Measurements from ENCODE around the gene GRPEL1. TPM values are rescaled to one million over a fixed set of nuclear protein-coding genes. Genes with fewer than 3 reads are reported as not detected.
"Not testable (repeated sequence)": the region's sequence is repeated elsewhere in the genome, so short reads cannot be mapped to it uniquely, and the experiment has no call there.

GRPEL1 gene
- total RNA-seq, 1 donor from 2014 or later: 106 TPM

DNA sequence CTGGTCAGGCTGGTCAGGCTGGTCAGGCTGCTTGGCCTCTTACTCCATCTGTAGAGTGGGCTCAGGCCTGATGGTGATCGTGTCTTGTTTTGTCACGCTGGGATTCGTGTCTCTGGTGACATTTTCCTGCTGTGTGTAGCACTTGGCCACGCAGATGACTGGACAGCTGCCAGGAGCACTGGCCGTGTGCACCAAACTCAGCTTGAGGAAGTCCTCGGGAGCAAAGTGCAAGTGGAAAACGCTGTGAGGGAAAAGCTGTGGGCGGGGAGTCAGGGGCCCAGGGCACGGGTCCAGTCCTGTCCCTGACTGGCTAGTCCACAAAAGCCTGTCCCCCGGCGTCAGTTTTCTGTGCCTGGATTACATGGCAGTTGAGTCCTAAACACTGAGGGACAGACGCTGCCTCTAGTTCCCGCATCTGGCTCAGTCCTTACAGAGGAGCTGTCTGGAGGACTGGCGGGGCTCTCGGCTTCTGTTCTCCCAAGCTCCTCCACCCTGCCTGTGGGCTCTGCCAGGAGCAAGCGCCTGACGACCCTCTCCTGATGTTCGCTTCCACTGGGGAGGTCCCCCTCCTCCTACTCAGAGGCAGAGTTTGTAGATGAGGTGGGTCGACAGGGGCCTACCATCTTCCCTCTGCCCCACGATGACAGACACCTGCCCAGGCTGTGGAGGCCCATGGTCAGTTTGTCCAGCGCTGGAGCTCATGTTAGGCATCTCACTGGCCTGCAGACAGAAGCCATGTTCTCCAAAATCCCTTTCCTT lies 35.9 kb upstream of the GRPEL1 start:
- Mint-ChIP-seq H3K9me3 (no peaks in the 10 kb centered on the region), H3K36me3 (ENCODE audit: low read depth) (no peaks in the 10 kb centered on the region), H3K27me3 (ENCODE audit: insufficient read depth) (peaks cover 5% of the 10 kb centered on the region), H3K4me3 (peak overlapping the region; percentile 89), H3K27ac (no peak overlapping the region), H3K4me1 (ENCODE audit: low read depth) (peaks cover 14% of the 10 kb centered on the region)
- intact Hi-C loops (cut with micrococcal nuclease): loop anchor here (1.0 to 10.0 kb wide), 9 partner anchors 35 to 1337 kb away; partner anchors contain the start of genes ACOX3, GRPEL1, MAN2B2 and TADA2B
- no peak for DNase-seq (ENCODE audit: low spot score)

DNA sequence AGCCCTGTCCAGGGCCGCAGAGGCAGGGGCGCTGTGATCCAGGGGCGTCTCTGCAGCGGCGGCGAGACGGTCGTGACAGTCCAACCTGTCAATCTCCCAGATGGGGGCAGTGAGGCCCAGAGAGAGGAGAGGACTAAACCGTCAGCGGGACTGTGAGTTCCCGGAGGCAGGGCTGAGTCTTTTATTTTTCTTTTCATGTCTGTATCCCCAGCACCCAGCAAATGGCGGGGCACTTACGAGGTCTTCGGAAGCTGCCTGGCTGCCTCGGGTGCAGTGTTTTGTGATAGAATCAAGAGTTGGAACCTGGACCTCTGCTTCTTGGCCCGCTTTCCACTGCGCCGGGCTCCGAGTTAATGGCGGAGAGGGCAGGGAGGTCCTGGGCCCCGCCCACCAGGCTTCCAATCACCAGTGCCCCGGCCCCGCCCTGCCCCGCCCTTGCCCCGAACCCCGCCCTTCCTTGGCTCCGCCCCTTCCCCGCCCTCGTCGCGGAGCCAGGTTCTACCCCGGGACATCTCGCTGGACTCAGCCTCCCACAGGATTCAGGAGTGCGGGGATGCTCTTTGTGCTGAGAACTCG lies 35.3 kb upstream of the GRPEL1 start:
- Mint-ChIP-seq H3K36me3 (ENCODE audit: low read depth) (no peaks in the 10 kb centered on the region), H3K27me3 (ENCODE audit: insufficient read depth) (peaks cover 8% of the 10 kb centered on the region), H3K27ac (peak overlapping the region; percentile 57), H3K4me1 (ENCODE audit: low read depth) (peaks cover 14% of the 10 kb centered on the region), H3K9me3 (no peaks in the 10 kb centered on the region), H3K4me3 (peak overlapping the region; percentile 89)
- peak; percentile 74 for DNase-seq (ENCODE audit: low spot score)
- intact Hi-C loops (cut with micrococcal nuclease): loop anchor here (1.0 to 10.0 kb wide), 9 partner anchors 35 to 1338 kb away; partner anchors contain the start of genes ACOX3, GRPEL1, MAN2B2 and TADA2B

DNA sequence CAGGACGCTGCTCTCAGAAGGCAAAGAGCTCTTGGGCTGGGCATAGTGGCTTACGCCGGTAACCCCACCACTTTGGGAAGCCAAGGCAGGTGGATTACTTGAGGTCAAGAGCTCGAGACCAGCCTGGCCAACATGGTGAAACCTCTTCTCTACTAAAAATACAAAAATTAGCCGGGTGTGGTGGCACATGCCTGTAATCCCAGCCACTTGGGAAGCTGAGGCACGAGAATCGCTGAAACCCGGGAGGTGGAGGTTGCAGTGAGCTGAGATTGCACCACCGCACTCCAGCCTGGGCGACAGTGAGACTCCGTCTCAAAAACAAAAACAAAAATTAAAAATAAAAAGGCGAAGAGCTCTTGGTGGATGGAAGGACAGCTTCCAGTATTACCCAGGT lies 34.6 kb upstream of the GRPEL1 start:
- not testable (repeated sequence) for DNase-seq (ENCODE audit: low spot score); H3K36me3 Mint-ChIP-seq (ENCODE audit: low read depth)
- intact Hi-C loops (cut with micrococcal nuclease): loop anchor here (2.0 to 10.0 kb wide), 2 partner anchors 862 to 1338 kb away; partner anchors contain the start of genes ACOX3 and TRMT44

DNA sequence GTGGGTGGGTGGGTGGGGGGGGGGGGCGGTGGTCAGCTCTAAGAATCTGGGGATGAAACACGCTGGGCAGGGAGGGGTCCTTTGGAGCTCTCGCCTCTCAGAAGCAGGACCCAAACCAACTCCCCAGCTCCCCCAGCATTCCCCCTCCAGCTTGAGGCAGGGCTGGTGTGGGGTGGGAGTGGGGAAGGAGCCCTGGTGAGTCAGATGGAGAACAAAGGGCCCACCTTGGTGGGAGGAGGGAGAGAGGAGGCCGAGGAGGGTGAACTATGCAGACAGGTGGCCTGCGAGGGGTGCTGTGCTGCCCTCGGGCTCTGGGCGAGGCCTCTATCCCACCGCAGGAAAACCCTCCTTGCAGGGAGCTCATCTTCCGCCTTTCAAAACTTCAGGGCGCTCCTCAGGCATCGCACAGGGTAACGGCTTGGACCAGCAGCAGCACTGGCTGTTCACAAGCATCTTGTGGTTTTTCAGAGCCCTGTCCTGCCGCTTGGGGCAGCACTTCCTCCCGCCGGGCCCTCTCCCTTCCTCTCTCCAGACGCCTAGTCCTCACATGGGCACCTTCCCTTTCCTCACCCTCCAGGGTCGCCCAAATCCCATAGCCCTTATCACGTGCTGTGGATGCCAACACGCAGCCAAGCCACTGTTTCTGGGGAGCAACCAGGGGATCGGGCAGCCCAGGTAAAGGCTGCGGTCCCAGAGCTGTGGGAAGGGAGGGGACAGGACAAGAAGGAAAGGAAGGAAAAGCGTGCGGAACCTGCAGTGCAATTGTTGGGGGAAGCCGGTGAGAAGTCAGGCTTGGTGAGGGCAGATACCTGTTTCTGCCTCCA lies 34.0 kb upstream of the GRPEL1 start:
- Mint-ChIP-seq H3K36me3 (ENCODE audit: low read depth) (no peaks in the 10 kb centered on the region), H3K27me3 (ENCODE audit: insufficient read depth) (peaks cover 15% of the 10 kb centered on the region), H3K4me3 (peak overlapping the region; percentile 89), H3K9me3 (no peaks in the 10 kb centered on the region), H3K27ac (no peak overlapping the region), H3K4me1 (ENCODE audit: low read depth) (peaks cover 14% of the 10 kb centered on the region)
- intact Hi-C loops (cut with micrococcal nuclease): loop anchor here (2.0 to 10.0 kb wide), 2 partner anchors 863 to 1339 kb away; partner anchors contain the start of genes ACOX3 and TRMT44
- DNase-seq (ENCODE audit: low spot score): peak; percentile 29

More for the DNA sequence above, 34.6 kb upstream of the GRPEL1 start:
- not testable (repeated sequence) for H3K27ac Mint-ChIP-seq, H3K9me3 Mint-ChIP-seq
- Mint-ChIP-seq H3K27me3 (ENCODE audit: insufficient read depth) (peaks cover 13% of the 10 kb centered on the region), H3K4me1 (ENCODE audit: low read depth) (peaks cover 14% of the 10 kb centered on the region), H3K4me3 (peak overlapping the region; percentile 89)

DNA sequence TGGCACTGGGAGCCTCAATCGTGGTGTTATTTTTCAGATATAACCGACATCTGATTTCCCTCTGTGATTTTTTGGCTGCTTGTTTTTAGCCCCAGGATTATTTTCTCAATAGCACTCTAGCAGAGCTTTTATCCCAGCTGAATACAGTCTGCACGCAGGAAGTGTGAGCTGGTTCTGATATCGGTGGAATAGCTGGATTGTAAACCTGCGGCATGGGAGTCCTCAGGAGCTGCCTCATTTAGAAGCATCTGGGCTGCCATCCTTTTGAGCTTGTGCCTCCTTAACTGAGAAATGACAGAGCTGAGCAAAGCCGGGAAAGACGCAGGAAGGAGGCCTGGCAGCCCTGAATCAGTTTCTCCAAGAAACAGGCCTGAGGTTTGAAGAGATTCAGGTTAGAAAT lies 28.4 kb upstream of the GRPEL1 start:
- DNase-seq (ENCODE audit: low spot score): no peak
- peaks cover 20% of the 10 kb centered on the region for H3K27me3 Mint-ChIP-seq (ENCODE audit: insufficient read depth)
- H3K36me3 Mint-ChIP-seq (ENCODE audit: low read depth): no peaks in the 10 kb centered on the region
- no peak overlapping the region for H3K27ac Mint-ChIP-seq
- intact Hi-C loops (cut with micrococcal nuclease): no loop called here
- H3K4me3 Mint-ChIP-seq: no peak overlapping the region
- no peaks in the 10 kb centered on the region for H3K4me1 Mint-ChIP-seq (ENCODE audit: low read depth)
- no peaks in the 10 kb centered on the region for H3K9me3 Mint-ChIP-seq

DNA sequence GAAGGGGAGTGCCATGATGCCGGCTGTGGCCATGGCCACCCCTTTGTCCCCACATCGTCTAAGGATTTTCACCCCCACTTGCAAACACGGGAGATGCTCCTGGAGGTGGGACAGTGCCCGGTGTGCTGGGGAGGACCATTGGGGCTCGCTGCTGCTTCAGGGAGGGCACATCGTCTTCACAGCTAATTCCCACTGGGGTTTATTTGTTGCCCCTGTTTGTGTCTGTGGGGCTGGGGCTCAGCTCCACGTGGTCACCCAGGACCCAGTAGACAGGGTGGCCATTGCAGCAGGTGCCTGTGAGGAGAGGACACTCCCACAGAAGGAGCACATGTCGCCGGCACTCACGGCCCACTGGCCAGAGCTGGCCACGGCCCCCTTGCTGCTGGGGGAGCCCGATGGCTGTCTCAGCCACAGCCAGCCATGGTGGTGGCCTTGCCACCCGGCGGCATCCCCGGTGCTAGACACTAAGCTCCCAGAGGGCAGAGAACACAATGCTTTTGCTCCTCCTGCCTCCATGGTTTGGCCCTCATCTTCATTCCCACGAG lies 27.8 kb upstream of the GRPEL1 start:
- no peaks in the 10 kb centered on the region for H3K4me1 Mint-ChIP-seq (ENCODE audit: low read depth)
- intact Hi-C loops (cut with micrococcal nuclease): no loop called here
- H3K9me3 Mint-ChIP-seq: no peaks in the 10 kb centered on the region
- H3K27me3 Mint-ChIP-seq (ENCODE audit: insufficient read depth): peaks cover 23% of the 10 kb centered on the region
- no peak overlapping the region for H3K4me3 Mint-ChIP-seq
- no peak overlapping the region for H3K27ac Mint-ChIP-seq
- no peaks in the 10 kb centered on the region for H3K36me3 Mint-ChIP-seq (ENCODE audit: low read depth)
- DNase-seq (ENCODE audit: low spot score): no peak

DNA sequence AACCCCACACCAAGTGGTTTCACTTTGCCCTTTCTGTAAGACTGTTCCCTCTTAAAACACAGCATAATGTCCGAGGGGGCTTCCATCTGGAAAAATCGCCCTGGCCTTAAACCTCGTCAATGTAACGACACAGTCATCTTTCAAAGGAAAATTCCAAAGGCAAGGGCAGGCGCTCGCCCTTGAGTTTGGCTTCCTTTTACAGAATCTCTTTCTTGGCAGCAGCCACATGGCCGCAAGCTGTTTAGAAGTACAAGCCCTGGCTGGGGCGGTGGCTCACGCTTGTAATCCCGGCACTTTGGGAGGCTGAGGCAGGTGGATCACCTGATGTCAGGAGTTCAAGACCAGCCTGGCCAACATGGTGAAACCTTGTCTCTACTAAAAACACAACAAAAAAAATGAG lies 27.1 kb upstream of the GRPEL1 start:
- H3K36me3 Mint-ChIP-seq (ENCODE audit: low read depth): no peaks in the 10 kb centered on the region
- no peak for DNase-seq (ENCODE audit: low spot score)
- H3K9me3 Mint-ChIP-seq: no peaks in the 10 kb centered on the region
- H3K27ac Mint-ChIP-seq: no peak overlapping the region
- no peaks in the 10 kb centered on the region for H3K4me1 Mint-ChIP-seq (ENCODE audit: low read depth)
- peaks cover 25% of the 10 kb centered on the region for H3K27me3 Mint-ChIP-seq (ENCODE audit: insufficient read depth)
- no peak overlapping the region for H3K4me3 Mint-ChIP-seq
- intact Hi-C loops (cut with micrococcal nuclease): no loop called here

DNA sequence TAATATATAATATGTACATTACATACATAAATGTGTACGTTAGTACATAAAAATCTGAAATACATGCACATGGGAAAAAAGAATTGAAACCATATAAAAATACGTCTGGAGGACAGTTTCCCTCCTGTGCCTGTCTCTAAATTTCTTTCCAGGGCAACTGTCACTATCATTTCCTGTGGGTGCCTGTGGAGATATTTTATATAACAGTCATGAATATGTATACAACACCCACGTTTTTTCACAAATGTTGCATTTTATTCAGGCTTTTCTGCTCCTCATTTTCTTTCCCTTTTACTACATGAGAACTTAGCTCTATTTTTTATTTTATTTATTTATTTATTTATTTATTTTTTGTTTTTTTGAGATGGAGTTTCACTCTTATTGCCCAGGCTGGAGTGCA lies 24.2 kb upstream of the GRPEL1 start:
- H3K27me3 Mint-ChIP-seq (ENCODE audit: insufficient read depth): peaks cover 19% of the 10 kb centered on the region
- no peaks in the 10 kb centered on the region for H3K9me3 Mint-ChIP-seq
- H3K27ac Mint-ChIP-seq: no peak overlapping the region
- H3K36me3 Mint-ChIP-seq (ENCODE audit: low read depth): no peaks in the 10 kb centered on the region
- no peak overlapping the region for H3K4me3 Mint-ChIP-seq
- intact Hi-C loops (cut with micrococcal nuclease): no loop called here
- no peaks in the 10 kb centered on the region for H3K4me1 Mint-ChIP-seq (ENCODE audit: low read depth)
- no peak for DNase-seq (ENCODE audit: low spot score)

DNA sequence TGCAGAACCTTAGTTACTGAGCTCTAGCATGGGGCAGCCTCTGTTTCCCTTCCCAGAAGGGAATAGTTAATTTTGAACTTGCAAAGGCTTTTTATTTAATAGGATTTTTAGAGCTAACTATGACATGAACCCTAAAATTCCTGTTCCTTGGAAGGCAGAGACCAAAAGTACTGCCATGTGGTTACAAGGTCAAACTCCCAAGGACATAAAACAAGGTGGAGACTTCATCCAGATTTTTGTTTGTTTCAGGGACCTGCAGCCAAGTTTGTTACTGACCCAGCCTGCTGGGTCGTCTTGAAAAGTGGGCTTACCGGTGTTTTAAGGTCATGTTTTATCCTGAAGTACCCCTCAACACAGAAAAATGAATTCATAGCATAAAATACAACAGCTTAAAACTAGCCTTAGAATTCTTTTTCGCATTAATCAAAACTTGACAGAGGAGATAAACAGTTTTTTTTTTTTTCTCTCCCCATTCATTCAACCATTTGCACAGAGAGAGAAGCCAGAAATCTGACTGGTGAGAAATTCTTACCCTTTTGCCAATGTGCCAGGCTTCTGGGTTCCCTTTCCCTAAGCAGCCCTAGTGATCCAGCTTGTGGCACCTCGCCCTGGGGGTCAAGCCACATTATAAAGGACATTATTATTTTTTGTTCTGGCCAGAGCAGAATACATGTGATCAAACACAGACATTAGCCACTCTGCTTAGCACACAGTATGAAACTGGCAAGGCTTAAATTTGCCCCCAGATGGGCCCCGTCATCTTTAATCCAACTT lies 21.5 kb upstream of the GRPEL1 start:
- Mint-ChIP-seq H3K36me3 (ENCODE audit: low read depth) (no peaks in the 10 kb centered on the region), H3K27me3 (ENCODE audit: insufficient read depth) (peaks cover 27% of the 10 kb centered on the region), H3K27ac (no peak overlapping the region), H3K4me1 (ENCODE audit: low read depth) (peaks cover under 1% of the 10 kb centered on the region), H3K4me3 (no peak overlapping the region), H3K9me3 (no peaks in the 10 kb centered on the region)
- no peak for DNase-seq (ENCODE audit: low spot score)
- intact Hi-C loops (cut with micrococcal nuclease): no loop called here

DNA sequence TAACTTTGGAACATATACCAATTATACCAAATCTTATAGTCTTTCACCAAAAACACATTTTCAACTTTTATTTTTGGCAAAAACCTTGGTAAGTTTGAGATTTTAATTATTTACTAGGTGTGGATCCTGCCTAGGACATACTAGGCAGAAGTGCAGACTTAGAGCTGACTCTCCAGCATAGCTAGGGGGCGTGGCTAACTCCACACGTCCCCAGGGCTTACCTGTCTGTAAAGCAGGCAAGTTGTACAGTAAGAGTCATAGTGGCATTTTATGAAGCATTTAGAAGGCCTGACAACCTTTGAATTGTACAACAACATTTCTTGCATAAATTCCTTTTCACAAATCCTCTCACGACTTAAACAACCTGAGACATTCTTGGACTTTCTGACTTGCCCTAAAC lies 19.2 kb upstream of the GRPEL1 start:
- no peak for DNase-seq (ENCODE audit: low spot score)
- H3K4me1 Mint-ChIP-seq (ENCODE audit: low read depth): peaks cover 4% of the 10 kb centered on the region
- no peak overlapping the region for H3K4me3 Mint-ChIP-seq
- H3K9me3 Mint-ChIP-seq: no peaks in the 10 kb centered on the region
- H3K36me3 Mint-ChIP-seq (ENCODE audit: low read depth): no peaks in the 10 kb centered on the region
- no peak overlapping the region for H3K27ac Mint-ChIP-seq
- intact Hi-C loops (cut with micrococcal nuclease): no loop called here
- peaks cover 38% of the 10 kb centered on the region for H3K27me3 Mint-ChIP-seq (ENCODE audit: insufficient read depth)

DNA sequence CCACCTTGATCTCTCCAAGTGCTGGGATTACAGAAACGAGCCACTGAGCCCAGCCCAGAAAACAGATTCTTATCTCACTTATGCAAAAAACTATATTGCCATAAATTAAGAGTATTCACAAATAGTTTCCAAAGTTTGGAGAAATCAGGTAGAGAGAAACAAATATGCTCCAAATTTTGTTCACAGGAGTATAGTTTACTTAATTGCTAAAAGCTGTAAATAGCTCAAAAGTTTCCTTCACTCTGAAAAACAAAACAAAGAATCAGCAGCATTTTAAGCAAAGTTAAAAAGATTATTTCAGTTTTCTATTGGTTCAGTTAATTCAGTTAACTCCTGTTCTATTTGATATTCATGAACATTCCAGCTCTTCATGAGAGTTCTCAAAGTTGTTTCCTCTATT lies 18.5 kb upstream of the GRPEL1 start:
- H3K4me3 Mint-ChIP-seq: no peak overlapping the region
- peaks cover 41% of the 10 kb centered on the region for H3K27me3 Mint-ChIP-seq (ENCODE audit: insufficient read depth)
- no peak overlapping the region for H3K27ac Mint-ChIP-seq
- H3K9me3 Mint-ChIP-seq: no peaks in the 10 kb centered on the region
- peaks cover 4% of the 10 kb centered on the region for H3K4me1 Mint-ChIP-seq (ENCODE audit: low read depth)
- intact Hi-C loops (cut with micrococcal nuclease): no loop called here
- no peaks in the 10 kb centered on the region for H3K36me3 Mint-ChIP-seq (ENCODE audit: low read depth)
- no peak for DNase-seq (ENCODE audit: low spot score)

DNA sequence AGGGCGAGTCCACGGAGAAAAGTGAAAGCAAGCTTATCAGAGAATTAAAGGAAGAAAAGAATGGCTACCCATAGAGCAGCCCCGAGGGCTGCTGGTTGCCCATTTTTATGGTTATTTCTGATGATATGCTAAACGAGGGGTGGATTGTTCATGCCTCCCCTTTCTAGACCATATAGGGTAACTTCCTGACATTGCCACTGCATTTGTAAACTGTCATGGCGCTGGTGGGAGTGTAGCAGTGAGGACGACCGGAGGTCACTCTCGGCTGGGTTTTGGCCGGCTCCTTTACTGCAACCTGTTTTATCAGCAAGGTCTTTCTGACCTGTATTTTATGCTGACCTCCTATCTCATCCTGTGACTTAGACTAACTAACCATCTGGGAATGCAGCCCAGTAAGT lies 16.7 kb upstream of the GRPEL1 start:
- H3K36me3 Mint-ChIP-seq (ENCODE audit: low read depth); H3K9me3 Mint-ChIP-seq; H3K27ac Mint-ChIP-seq; DNase-seq (ENCODE audit: low spot score); H3K4me1 Mint-ChIP-seq (ENCODE audit: low read depth); intact Hi-C loops (cut with micrococcal nuclease): not testable (repeated sequence)
- peak overlapping the region; percentile 68 for H3K4me3 Mint-ChIP-seq
- H3K27me3 Mint-ChIP-seq (ENCODE audit: insufficient read depth): peaks cover 46% of the 10 kb centered on the region
